ENCODE measurements around the gene RNF148.
A peak's percentile ranks its signal among the peaks of the same experiment; 100 is the strongest.
"Not testable (repeated sequence)": the region's sequence is repeated elsewhere in the genome, so short reads cannot be mapped to it uniquely, and the experiment has no call there.

Gene RNF148

DNA sequence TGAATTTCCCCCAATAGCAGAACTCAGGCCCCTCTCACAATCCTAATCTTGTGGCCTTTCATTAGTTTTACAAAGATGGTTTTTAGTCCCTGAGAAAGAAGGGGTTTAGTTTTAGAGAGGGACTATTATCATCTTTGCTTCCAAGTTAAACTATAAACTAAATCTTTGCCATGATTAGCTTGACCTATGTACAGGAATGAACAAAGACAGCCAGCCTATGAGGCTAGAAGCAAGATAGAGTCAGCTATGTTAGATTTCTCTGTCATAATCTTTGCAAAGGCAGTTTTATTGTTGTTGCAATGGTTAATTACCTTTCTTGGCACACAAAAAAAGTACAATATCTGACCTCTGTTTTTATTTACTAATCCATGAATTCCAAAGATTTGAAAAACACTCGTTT lies 22.9 kb downstream of the RNF148 start:
- Histone ChIP-seq H3K9me3 (ENCODE audit: insufficient read depth, low read length) (no peaks in the 10 kb centered on the region), H3K36me3 (ENCODE audit: insufficient read depth, insufficient read length, low read length) (no peaks in the 10 kb centered on the region), H3K4me1 (ENCODE audit: insufficient read depth, insufficient read length) (no peaks in the 10 kb centered on the region), H3K27me3 (ENCODE audit: insufficient read depth, insufficient read length) (no peaks in the 10 kb centered on the region), H3K9ac (ENCODE audit: insufficient read length, low read depth) (no peak overlapping the region), H3K4me3 (ENCODE audit: insufficient read length, low read depth) (no peak overlapping the region)
- DNase-seq (ENCODE audit: low read depth, low spot score): no peak
- TF ChIP-seq YY1 (IDR thresholded peaks at IDR 0.05; ENCODE audit: insufficient read depth, insufficient read length) (no peak), ZNF274 (IDR thresholded peaks at IDR 0.05; ENCODE audit: low read depth, low read length) (no peak), SUZ12 (IDR thresholded peaks at IDR 0.05; ENCODE audit: extremely low read depth, insufficient read depth, insufficient read length) (no peak)

DNA sequence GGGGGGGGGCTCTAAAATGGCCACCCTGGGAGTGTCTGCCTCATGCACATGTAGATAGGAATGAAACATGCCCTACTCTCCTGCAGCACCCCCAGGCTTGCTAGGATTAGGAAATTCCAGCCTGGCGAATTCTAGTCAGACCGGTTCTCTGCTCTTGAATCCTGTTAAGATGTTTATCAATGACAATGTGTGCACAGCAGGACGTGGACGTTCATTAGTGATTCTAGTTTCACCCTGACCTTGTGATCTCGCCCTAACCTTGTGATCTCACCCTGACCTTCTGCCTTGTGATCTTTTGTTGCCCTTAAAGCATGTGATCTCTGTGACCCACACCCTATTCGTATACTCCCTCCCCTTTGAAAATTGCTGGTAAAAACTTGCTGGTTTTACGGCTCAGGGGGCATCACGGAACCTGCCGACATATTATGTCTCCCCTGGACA lies 23.4 kb downstream of the RNF148 start:
- H3K4me3 ChIP-seq (ENCODE audit: insufficient read length, low read depth); H3K9ac ChIP-seq (ENCODE audit: insufficient read length, low read depth): not testable (repeated sequence)

DNA sequence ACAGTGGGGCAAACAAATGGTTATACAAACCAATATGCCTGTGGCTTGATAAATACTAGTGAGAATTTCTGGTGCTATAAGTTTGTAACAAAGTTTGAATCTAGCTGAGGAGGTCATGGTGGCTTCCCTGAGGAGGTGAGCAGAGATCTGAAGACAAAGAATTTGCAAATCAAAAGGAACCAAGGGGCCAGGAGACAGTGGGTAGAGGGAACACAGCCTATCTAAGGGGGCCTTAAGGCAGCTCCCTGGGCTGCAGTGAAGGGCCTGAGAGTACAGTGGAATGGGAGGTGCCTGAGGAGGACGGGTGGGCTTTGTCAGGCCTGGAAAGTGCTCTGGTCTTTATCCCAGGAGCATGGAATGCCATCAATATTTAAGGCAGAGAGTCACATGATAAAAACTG lies 25.6 kb downstream of the RNF148 start:
- Histone ChIP-seq H3K4me3 (ENCODE audit: insufficient read length, low read depth) (no peak overlapping the region), H3K36me3 (ENCODE audit: insufficient read depth, insufficient read length, low read length) (no peaks in the 10 kb centered on the region), H3K9ac (ENCODE audit: insufficient read length, low read depth) (no peak overlapping the region), H3K4me1 (ENCODE audit: insufficient read depth, insufficient read length) (no peaks in the 10 kb centered on the region), H3K27me3 (ENCODE audit: insufficient read depth, insufficient read length) (no peaks in the 10 kb centered on the region), H3K9me3 (ENCODE audit: insufficient read depth, low read length) (no peaks in the 10 kb centered on the region)
- TF ChIP-seq ZNF274 (IDR thresholded peaks at IDR 0.05; ENCODE audit: low read depth, low read length) (no peak), YY1 (IDR thresholded peaks at IDR 0.05; ENCODE audit: insufficient read depth, insufficient read length) (no peak), SUZ12 (IDR thresholded peaks at IDR 0.05; ENCODE audit: extremely low read depth, insufficient read depth, insufficient read length) (no peak)
- no peak for DNase-seq (ENCODE audit: low read depth, low spot score)

More for the DNA sequence above, 23.4 kb downstream of the RNF148 start:
- H3K27me3 ChIP-seq (ENCODE audit: insufficient read depth, insufficient read length); H3K4me1 ChIP-seq (ENCODE audit: insufficient read depth, insufficient read length); H3K36me3 ChIP-seq (ENCODE audit: insufficient read depth, insufficient read length, low read length); H3K9me3 ChIP-seq (ENCODE audit: insufficient read depth, low read length): not testable (repeated sequence)
- DNase-seq (ENCODE audit: low read depth, low spot score): peak; percentile 76

DNA sequence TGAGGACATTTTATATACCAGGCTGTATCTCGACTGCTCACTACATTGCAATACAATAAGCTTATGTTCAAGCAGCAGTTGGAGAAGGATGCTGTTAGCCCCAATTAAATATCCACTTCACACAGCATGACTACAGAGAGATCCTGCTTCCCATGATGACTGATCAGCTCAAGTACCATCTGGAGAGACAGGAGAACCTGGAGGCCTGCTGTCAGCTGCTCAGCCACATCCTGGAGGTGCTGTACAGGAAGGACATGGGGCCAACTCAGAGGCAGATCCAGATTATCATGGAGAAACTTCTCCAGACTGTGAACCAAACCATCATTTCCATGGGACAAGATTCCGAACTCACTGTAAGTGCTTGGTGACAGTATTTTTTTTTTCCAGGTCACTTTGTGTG lies 26.3 kb downstream of the RNF148 start:
- no peak for TF ChIP-seq YY1 (IDR thresholded peaks at IDR 0.05; ENCODE audit: insufficient read depth, insufficient read length)
- no peak for TF ChIP-seq SUZ12 (IDR thresholded peaks at IDR 0.05; ENCODE audit: extremely low read depth, insufficient read depth, insufficient read length)
- no peak for TF ChIP-seq ZNF274 (IDR thresholded peaks at IDR 0.05; ENCODE audit: low read depth, low read length)
- H3K9ac ChIP-seq (ENCODE audit: insufficient read length, low read depth): no peak overlapping the region
- no peaks in the 10 kb centered on the region for H3K27me3 ChIP-seq (ENCODE audit: insufficient read depth, insufficient read length)
- no peaks in the 10 kb centered on the region for H3K36me3 ChIP-seq (ENCODE audit: insufficient read depth, insufficient read length, low read length)
- no peaks in the 10 kb centered on the region for H3K4me1 ChIP-seq (ENCODE audit: insufficient read depth, insufficient read length)
- H3K4me3 ChIP-seq (ENCODE audit: insufficient read length, low read depth): no peak overlapping the region
- no peak for DNase-seq (ENCODE audit: low read depth, low spot score)
- H3K9me3 ChIP-seq (ENCODE audit: insufficient read depth, low read length): no peaks in the 10 kb centered on the region

DNA sequence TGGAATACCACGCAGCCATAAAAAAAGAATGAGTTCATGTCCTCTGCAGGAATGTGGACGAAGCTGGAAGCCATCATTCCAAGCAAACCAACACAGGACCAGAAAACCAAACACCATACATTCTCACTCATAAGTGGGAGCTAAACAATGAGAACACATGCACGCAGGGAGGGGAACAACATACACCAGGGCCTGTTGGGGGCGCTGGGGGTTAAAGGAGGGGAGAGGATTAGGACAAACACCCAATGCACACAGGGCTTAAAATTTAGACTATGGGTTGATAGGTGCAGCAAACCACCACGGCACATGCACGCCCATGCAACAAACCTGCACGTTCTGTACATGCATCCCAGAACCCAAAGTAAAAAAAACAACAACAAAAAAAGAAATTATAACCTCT lies 27.1 kb downstream of the RNF148 start:
- DNase-seq (ENCODE audit: low read depth, low spot score): no peak
- H3K9ac ChIP-seq (ENCODE audit: insufficient read length, low read depth): no peak overlapping the region
- TF ChIP-seq YY1 (IDR thresholded peaks at IDR 0.05; ENCODE audit: insufficient read depth, insufficient read length) (no peak), SUZ12 (IDR thresholded peaks at IDR 0.05; ENCODE audit: extremely low read depth, insufficient read depth, insufficient read length) (no peak), ZNF274 (IDR thresholded peaks at IDR 0.05; ENCODE audit: low read depth, low read length) (no peak)
- no peaks in the 10 kb centered on the region for H3K36me3 ChIP-seq (ENCODE audit: insufficient read depth, insufficient read length, low read length)
- no peak overlapping the region for H3K4me3 ChIP-seq (ENCODE audit: insufficient read length, low read depth)
- no peaks in the 10 kb centered on the region for H3K4me1 ChIP-seq (ENCODE audit: insufficient read depth, insufficient read length)
- H3K9me3 ChIP-seq (ENCODE audit: insufficient read depth, low read length): no peaks in the 10 kb centered on the region
- H3K27me3 ChIP-seq (ENCODE audit: insufficient read depth, insufficient read length): no peaks in the 10 kb centered on the region

DNA sequence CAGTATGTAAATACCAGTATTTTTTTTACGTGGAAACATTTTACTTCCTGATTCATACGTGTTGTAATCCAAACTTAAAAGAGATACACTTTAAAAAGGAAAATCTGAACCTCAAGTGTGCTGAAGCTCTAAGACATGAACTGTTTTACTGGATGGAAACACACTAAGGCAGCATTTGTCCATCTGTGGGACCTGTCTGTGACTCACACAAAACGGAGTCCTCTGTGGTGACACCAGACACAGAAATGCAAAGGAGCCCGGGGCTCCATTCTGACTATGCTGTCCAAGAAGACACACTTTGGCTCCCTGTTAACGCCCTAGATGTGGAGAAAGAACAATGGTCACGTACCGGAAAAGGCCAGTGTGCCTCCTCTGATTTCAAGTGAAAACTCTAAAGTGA lies 27.7 kb downstream of the RNF148 start:
- H3K36me3 ChIP-seq (ENCODE audit: insufficient read depth, insufficient read length, low read length): no peaks in the 10 kb centered on the region

DNA sequence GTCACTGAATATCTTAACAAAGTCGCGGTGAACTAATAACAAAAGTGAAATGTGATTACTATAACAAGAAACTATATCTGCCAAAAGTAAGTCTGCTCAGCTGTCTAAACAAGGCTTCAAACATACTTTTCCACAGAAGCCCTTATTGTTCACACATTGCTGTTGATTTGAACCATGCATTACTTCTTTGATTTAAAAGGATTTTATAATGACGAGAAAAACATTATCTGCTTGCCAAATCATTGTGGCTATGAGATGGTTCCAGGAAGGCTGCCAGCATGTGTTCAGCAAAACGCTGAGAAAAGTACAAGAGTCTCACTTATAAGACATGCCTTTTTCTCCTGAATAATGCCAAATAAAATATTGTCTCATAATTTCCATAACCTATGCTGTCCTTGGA lies 28.2 kb downstream of the RNF148 start:
- H3K9ac ChIP-seq (ENCODE audit: insufficient read length, low read depth): no peak overlapping the region
- no peaks in the 10 kb centered on the region for H3K4me1 ChIP-seq (ENCODE audit: insufficient read depth, insufficient read length)
- H3K27me3 ChIP-seq (ENCODE audit: insufficient read depth, insufficient read length): no peaks in the 10 kb centered on the region
- DNase-seq (ENCODE audit: low read depth, low spot score): no peak
- H3K4me3 ChIP-seq (ENCODE audit: insufficient read length, low read depth): no peak overlapping the region
- no peaks in the 10 kb centered on the region for H3K36me3 ChIP-seq (ENCODE audit: insufficient read depth, insufficient read length, low read length)
- H3K9me3 ChIP-seq (ENCODE audit: insufficient read depth, low read length): no peaks in the 10 kb centered on the region
- no peak for TF ChIP-seq SUZ12 (IDR thresholded peaks at IDR 0.05; ENCODE audit: extremely low read depth, insufficient read depth, insufficient read length)
- TF ChIP-seq YY1 (IDR thresholded peaks at IDR 0.05; ENCODE audit: insufficient read depth, insufficient read length): no peak
- no peak for TF ChIP-seq ZNF274 (IDR thresholded peaks at IDR 0.05; ENCODE audit: low read depth, low read length)

More for the DNA sequence above, 27.7 kb downstream of the RNF148 start:
- no peak overlapping the region for H3K9ac ChIP-seq (ENCODE audit: insufficient read length, low read depth)
- no peaks in the 10 kb centered on the region for H3K27me3 ChIP-seq (ENCODE audit: insufficient read depth, insufficient read length)
- no peak for DNase-seq (ENCODE audit: low read depth, low spot score)
- no peak overlapping the region for H3K4me3 ChIP-seq (ENCODE audit: insufficient read length, low read depth)
- H3K9me3 ChIP-seq (ENCODE audit: insufficient read depth, low read length): no peaks in the 10 kb centered on the region
- no peak for TF ChIP-seq ZNF274 (IDR thresholded peaks at IDR 0.05; ENCODE audit: low read depth, low read length)
- no peaks in the 10 kb centered on the region for H3K4me1 ChIP-seq (ENCODE audit: insufficient read depth, insufficient read length)

DNA sequence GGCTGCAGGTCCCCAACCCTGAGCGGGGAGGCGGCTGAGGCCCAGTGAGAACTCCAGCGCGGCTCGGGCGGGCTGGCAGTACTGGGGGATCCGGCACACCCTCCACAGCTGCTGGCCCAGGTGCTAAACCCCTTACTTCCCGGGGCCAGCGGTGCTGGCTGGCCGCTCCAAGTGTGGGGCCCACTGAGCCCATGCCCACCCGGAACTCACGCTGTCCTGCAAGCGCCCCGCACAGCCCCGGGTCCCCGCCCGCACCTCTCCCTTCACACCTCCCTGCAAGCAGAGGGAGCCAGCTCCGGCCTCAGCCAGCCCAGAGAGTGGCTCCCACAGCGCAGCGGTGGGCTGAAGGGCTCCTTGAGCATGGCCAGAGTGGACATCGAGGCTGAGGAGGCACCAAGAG lies 28.8 kb downstream of the RNF148 start:
- no peak for TF ChIP-seq YY1 (IDR thresholded peaks at IDR 0.05; ENCODE audit: insufficient read depth, insufficient read length)
- no peak for TF ChIP-seq SUZ12 (IDR thresholded peaks at IDR 0.05; ENCODE audit: extremely low read depth, insufficient read depth, insufficient read length)
- DNase-seq (ENCODE audit: low read depth, low spot score): no peak
- Histone ChIP-seq H3K4me3 (ENCODE audit: insufficient read length, low read depth) (no peak overlapping the region), H3K4me1 (ENCODE audit: insufficient read depth, insufficient read length) (no peaks in the 10 kb centered on the region), H3K27me3 (ENCODE audit: insufficient read depth, insufficient read length) (no peaks in the 10 kb centered on the region), H3K36me3 (ENCODE audit: insufficient read depth, insufficient read length, low read length) (no peaks in the 10 kb centered on the region), H3K9ac (ENCODE audit: insufficient read length, low read depth) (no peak overlapping the region), H3K9me3 (ENCODE audit: insufficient read depth, low read length) (no peaks in the 10 kb centered on the region)

All from NT2/D1 (cell line).